H1 (cell line): ENCODE measurements around the gene CYP11A1. TPM values are rescaled to one million over a fixed set of nuclear protein-coding genes. Genes with fewer than 3 reads are reported as not detected.

Source experiments
- CBX8 ChIP-seq: fragments of 300-800, 300-1000 bp; sonication (generic); IDR thresholded peaks from 2 replicates; pipeline ENCODE4 v1.7.1; 2016; ENCODE audit warnings: low read depth, low read length, borderline replicate concordance
- EZH2 ChIP-seq: fragments of 200-600 bp; sonication (generic); IDR thresholded peaks from 2 replicates; pipeline ENCODE4 v1.7.1; 2012; ENCODE audit warnings: low read depth, mild to moderate bottlenecking, moderate library complexity, low read length, inconsistent platforms; ENCODE audit not compliant: severe bottlenecking
- HDAC2 ChIP-seq, 2 experiments: fragments of 300-600 bp in 1 of 2; sonication (generic) in 1 of 2; IDR thresholded peaks; 2 replicates each; pipeline ENCODE4 v1.6.1; 2011 to 2012; ENCODE audit warnings: low read depth in 2 of 2, low read length in 2 of 2, mild to moderate bottlenecking in 2 of 2, moderate library complexity in 2 of 2, borderline replicate concordance in 1 of 2, inconsistent platforms in 1 of 2
- RNF2 ChIP-seq: fragments of 200-900, 300-1000 bp; sonication (generic); IDR thresholded peaks from 2 replicates; pipeline ENCODE4 v1.7.1; 2016; ENCODE audit warnings: borderline replicate concordance, low read depth, mild to moderate bottlenecking, antibody characterized with exemption, low read length; ENCODE audit not compliant: poor library complexity, severe bottlenecking; ENCODE audit errors: missing control alignments
- SAP30 ChIP-seq: fragments of 300-600 bp; sonication (generic); IDR thresholded peaks from 2 replicates; pipeline ENCODE4 v1.7.1; 2012; ENCODE audit warnings: low read length, moderate library complexity, mild to moderate bottlenecking, inconsistent platforms; ENCODE audit not compliant: insufficient read depth, insufficient replicate concordance
- SP4 ChIP-seq: IDR thresholded peaks from 2 replicates; pipeline ENCODE4 v1.6.1; 2012; ENCODE audit warnings: low read length, inconsistent platforms
- USF2 ChIP-seq: IDR thresholded peaks from 2 replicates; pipeline ENCODE4 v1.6.1; 2011; ENCODE audit warnings: low read length, improper control_type of control experiment
- polyA plus RNA-seq, 7 experiments: library from polyadenylated mRNA; depleted of rRNA in 3 of 7; stranded (reverse) in 5 of 7; unstranded in 2 of 7; fragments of >200 nt in 5 of 7; fragments of 200-250 nt in 2 of 7; gene quantifications; 1 replicate in 5 of 7; 2 replicates in 1 of 7; 4 replicates in 1 of 7; pipeline versions ENCODE4 v1.2.1 to v1.2.3, GENCODE V29; 2011 to 2013; ENCODE audit warnings: missing spikeins in 2 of 7, mixed read lengths in 2 of 7
- total RNA-seq: library from RNA; stranded (reverse); fragmentation: NEBNext Ultra II Directional; extraction: Animal tissue kit (Norgen Biotek cat#: 25700); gene quantifications from 2 replicates; pipeline ENCODE4 v1.2.1, GENCODE V29; 2021
- TF ChIP-seq, protein P1 (sequence below): IDR thresholded peaks from 2 replicates; pipeline ENCODE4 v1.6.1; 2012; ENCODE audit warnings: inconsistent platforms

The CYP11A1 gene
- total and polyA plus RNA-seq, 2 of the 8 experiments (the other 6 are each of a cell fraction or from before 2014, with no cell fraction given) = 1.9 to 7.2 TPM

DNA sequence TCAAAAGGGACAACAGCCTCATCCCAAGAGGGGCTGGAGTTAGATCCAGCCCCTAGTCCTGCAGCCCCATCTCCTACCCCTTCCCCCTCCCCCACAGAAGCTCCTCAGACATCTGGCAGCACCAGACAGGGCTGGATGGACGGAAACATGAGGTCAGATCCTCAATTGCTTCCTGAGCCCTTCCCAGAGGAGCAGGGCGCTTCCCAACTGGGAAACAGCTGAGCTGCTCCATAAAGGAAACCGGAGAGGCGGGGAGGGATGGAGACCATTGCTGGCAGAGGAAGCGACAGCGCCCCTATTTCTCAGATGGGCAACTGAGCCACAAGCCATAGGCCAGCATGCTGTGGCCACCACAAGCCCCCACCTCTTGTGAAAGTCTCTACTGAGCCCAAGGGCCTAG lies 18.3 kb upstream of the CYP11A1 start (continued):
- TF ChIP-seq HDAC2 (IDR thresholded peaks at IDR 0.05; ENCODE audit: borderline replicate concordance in 1 of 2, low read depth in 2 of 2, low read length in 2 of 2) (no peak), RNF2 (no peak), SAP30 (no peak), SP4 (no peak), USF2 (no peak), EZH2 (no peak), CBX8 (no peak)
- TF ChIP-seq, protein P1, sequence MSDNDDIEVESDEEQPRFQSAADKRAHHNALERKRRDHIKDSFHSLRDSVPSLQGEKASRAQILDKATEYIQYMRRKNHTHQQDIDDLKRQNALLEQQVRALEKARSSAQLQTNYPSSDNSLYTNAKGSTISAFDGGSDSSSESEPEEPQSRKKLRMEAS = no peak
